Activated T-helper 9 cell treated with anti-CD3 and anti-CD28 coated beads, Interleukin-2, amount 50 U/mL, for 16 hours (primary cell): ENCODE measurements around the gene OR2F1.

ENCODE experiments used
- DNase-seq: peaks from one replicate; pipeline ENCODE4 v3.0.0-alpha.2; 2020; ENCODE audit warnings: low read depth

The OR2F1 gene

GRCh38 chr7:143954544-143954943 is at the start of gene OR2F1:
OR2F1 (plus strand) TSS chr7:143954844; CDS start chr7:143959971, 5,127 bp downstream.
- no peak for DNase-seq

GRCh38 chr7:143905509-143905908 is 49.1 kb upstream of the OR2F1 start:
- no peak for DNase-seq

- no peak for DNase-seq
These were observed 48.5 kb upstream of the OR2F1 start for GRCh38 chr7:143906151-143906550.

GRCh38 chr7:143906895-143907294 is 47.7 kb upstream of the OR2F1 start:
- no peak for DNase-seq

DNA sequence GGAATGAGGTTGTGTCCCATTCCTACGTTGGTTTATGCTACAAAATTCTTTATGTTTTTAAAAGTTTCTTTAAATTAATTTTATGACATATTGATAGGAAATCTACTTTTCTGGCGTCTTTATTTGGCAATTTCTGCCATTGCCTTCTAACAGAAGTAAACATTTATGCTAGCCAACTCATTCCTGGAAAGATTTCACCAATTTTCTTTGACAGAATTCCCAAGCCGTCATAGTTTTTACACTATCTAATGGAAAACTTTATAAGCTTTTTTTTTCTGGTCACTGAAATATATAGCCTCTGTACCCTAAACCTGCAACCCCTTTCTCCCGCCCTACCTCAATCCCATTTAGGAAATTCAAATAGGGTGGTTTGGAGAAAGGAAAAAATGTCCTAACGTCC is 46.5 kb upstream of the OR2F1 start:
- no peak for DNase-seq

- DNase-seq, result no peak
These were observed 44.8 kb upstream of the OR2F1 start for GRCh38 chr7:143909863-143910262.

GRCh38 chr7:143910473-143911248 is 44.0 kb upstream of the OR2F1 start:
- no peak for DNase-seq

- no peak for DNase-seq
These were observed 40.6 kb upstream of the OR2F1 start for GRCh38 chr7:143913945-143914615.

- no peak for DNase-seq
These were observed 39.5 kb upstream of the OR2F1 start for GRCh38 chr7:143914938-143915652.

DNA sequence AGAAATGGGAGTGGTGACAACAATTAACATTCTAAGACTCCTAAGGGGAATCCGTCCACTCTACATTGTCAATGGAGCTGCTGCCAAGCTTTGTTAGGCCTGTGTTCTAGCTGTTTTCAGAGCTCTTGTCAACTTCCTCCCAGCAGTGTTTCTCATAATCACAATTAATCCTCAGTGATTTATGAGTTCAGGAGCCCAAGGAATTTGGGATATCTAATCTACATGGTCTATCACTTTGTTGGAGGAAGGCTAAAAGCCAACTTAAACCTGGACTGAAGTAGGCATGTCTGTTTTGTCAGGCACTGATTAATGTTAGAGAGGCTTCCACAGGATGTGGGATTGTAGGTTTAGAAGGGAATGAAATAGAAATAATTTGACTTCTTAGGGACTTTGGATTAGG is 29.8 kb upstream of the OR2F1 start:
- DNase-seq, result no peak

- no peak for DNase-seq
These were observed 25.3 kb upstream of the OR2F1 start for GRCh38 chr7:143929224-143929920.

DNA sequence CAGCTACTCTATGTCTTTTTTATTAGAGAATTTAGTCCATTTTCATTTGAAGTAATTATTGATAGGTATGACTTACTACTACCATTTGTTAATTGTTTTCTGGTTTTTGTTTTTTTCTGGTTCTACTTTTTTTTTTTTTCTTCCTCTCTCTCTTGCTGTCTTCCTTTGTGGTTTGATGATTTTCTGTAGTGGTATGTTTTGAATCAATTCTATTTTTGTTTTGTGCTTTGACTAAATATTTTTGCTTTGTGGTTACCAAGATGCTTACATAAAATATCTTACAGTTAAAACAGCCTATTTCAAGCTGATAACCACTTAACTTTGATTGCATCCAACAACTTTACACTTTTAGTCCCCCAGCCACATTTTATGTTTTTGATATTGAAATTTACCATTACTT is 22.9 kb upstream of the OR2F1 start:
- DNase-seq, result no peak

DNA sequence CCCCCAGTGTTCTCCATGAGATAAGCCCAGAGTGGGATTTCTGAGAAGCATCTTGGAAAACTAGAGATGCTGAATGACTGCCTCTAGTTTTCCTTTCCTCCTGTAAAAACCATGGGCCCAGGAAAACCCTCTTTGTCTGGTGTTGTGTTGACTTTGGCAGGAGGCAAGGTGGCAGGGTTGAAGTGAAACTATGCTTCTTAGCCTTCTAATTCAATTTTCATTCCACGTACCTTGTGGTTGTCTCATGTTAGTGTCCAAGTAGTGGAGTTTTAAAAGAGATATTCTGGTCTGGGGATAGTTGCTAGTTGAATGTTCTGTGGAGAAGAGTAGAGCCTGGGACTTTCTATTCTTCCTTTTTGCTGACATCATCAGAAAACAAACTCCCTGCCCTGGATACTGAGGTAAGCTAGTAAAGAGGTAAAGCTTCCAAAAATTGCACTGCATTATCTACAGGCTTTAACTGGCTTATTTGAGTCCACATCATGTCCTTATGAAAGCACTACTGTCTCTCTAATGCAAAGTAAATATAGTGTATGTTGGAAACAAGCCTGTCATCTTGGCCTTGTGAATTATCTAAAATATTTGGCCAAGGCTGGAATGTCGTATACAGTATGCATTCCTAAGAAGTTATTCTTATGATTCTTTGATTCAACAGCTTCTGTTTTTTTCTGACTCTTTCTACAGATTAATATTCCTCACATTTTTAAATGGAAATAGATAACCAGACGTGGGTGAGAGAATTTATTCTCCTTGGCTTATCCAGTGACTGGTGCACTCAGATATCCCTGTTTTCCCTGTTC is 19.9 kb upstream of the OR2F1 start, which contains the start of gene OR2F2:
Gene OR2F2 (plus strand): TSS at position 708 of the 800 bp plus-strand sequence. CDS start 0 bp downstream, at position 708.
- no peak for DNase-seq

DNA sequence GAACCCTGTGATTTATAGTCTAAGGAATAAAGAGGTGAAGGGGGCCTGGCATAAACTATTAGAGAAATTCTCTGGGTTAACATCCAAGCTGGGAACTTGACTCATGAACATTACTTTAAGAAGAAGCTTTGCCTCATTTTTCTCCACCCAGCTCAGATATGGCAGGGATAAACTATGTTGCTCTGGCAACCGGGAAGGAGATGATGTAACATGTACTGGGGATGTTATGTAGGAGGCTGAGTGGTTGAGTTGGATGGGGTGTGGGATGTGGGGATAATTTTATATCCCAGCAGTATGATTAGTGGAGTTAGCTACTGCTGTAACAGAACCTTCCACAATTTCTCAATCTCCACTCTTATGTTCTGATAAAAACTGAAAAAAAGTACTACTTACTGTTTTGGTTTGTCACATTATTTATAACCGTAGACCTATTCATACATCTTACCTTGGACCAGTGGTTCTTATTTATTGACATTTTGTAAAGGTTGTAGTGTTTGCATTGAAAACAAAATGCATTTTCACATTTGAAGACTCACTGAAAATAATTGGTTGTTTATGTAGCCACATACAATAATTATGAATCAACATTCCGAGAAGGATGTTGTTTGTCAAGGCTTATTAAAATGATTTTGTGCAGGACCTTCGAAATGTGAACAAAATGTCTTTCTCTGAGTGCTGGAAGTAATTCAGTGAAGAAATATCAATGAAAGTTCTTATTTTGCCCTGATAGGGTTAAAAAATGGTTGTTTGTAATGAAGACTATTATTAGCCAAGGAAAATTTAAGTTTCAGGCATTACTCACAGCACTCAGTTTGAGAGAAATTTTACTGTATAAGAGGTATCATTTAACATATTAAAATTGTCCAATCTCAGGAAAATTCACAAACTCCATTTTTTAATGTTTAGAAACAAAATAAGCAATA is 18.3 kb upstream of the OR2F1 start:
- DNase-seq, result no peak

GRCh38 chr7:143938379-143939243 is 16.0 kb upstream of the OR2F1 start:
- DNase-seq, result no peak

- DNase-seq, result no peak
These were observed 9.2 kb upstream of the OR2F1 start for GRCh38 chr7:143945423-143945822.

DNA sequence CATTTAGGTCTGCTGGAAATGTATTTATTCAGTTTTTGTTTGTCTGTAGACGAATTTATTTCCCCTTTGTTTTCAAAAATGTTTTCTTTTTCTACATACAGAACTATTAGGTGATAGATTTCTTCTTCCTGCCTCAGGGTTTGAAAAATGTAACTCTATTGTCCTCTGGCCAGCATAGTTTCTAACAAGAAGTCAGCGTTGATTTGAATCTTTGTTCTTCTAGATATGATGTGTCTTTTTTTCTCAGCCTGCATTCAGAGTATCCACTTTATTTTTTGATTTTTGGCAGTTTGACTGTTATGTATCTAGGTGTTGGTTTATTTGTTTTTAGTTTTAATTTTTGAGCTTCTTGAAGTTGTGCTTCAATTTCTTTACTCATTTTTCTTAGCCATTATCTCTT is 7.5 kb upstream of the OR2F1 start:
- DNase-seq, result no peak

- DNase-seq, result no peak
These were observed 5.9 kb upstream of the OR2F1 start for GRCh38 chr7:143948733-143949132.

DNA sequence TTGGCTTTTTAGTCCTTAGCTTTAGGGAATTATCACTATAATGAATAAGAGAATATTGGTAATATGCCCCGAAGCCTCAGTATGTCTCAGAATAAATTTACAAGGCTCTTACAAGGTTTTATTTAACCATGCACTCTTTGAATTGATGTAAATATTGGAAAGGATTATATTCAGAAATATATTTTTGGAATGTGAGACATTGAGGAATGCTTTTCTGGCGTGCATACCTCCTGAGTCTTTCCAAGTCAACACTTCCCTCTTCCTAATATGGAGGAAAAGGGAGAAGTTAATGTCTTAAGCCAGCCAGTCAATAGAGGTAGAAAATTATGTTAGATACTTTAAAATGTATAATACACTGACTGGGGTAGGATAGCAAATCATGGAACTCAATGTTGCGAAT is 1.2 kb upstream of the OR2F1 start:
- DNase-seq, result no peak
